ENCODE results near the gene USP54.

DNA sequence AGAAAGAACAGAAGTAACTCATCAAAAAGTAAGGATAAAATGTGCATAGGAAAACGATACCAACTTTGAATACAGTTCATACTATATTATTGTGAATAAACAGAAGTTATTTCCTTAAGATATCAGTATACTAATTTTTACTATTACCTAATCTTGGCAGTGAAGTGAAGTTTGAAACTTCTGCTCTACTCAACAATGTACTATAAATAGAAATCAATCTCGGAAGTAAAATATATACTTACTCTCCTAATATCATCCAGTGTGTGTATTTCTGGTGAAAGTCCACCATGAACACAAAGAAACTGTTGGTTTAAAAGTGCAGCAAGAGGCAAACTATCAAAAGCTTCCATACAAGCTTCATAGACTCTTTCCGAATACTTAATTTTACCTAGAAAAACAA is 119.9 kb downstream of the USP54 start:
- TF ChIP-seq, protein P1, sequence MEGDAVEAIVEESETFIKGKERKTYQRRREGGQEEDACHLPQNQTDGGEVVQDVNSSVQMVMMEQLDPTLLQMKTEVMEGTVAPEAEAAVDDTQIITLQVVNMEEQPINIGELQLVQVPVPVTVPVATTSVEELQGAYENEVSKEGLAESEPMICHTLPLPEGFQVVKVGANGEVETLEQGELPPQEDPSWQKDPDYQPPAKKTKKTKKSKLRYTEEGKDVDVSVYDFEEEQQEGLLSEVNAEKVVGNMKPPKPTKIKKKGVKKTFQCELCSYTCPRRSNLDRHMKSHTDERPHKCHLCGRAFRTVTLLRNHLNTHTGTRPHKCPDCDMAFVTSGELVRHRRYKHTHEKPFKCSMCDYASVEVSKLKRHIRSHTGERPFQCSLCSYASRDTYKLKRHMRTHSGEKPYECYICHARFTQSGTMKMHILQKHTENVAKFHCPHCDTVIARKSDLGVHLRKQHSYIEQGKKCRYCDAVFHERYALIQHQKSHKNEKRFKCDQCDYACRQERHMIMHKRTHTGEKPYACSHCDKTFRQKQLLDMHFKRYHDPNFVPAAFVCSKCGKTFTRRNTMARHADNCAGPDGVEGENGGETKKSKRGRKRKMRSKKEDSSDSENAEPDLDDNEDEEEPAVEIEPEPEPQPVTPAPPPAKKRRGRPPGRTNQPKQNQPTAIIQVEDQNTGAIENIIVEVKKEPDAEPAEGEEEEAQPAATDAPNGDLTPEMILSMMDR (IDR thresholded peaks at IDR 0.05; ENCODE audit: low read depth, low read length, missing input control), result no peak
- no peak for TF ChIP-seq SP1 (IDR thresholded peaks at IDR 0.05)
- TF ChIP-seq, protein P2, sequence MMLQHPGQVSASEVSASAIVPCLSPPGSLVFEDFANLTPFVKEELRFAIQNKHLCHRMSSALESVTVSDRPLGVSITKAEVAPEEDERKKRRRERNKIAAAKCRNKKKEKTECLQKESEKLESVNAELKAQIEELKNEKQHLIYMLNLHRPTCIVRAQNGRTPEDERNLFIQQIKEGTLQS (IDR thresholded peaks at IDR 0.05), result no peak
- no peak for TF ChIP-seq EGR1 (IDR thresholded peaks at IDR 0.05; ENCODE audit: low read depth in 2 of 2)
- no peak for TF ChIP-seq FOXA1 (IDR thresholded peaks at IDR 0.05)
- no peak for TF ChIP-seq TAF1 (conservative IDR thresholded peaks at IDR 0.05)
- TF ChIP-seq, protein P3, sequence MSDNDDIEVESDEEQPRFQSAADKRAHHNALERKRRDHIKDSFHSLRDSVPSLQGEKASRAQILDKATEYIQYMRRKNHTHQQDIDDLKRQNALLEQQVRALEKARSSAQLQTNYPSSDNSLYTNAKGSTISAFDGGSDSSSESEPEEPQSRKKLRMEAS (IDR thresholded peaks at IDR 0.05), result no peak
- TF ChIP-seq, protein P4, sequence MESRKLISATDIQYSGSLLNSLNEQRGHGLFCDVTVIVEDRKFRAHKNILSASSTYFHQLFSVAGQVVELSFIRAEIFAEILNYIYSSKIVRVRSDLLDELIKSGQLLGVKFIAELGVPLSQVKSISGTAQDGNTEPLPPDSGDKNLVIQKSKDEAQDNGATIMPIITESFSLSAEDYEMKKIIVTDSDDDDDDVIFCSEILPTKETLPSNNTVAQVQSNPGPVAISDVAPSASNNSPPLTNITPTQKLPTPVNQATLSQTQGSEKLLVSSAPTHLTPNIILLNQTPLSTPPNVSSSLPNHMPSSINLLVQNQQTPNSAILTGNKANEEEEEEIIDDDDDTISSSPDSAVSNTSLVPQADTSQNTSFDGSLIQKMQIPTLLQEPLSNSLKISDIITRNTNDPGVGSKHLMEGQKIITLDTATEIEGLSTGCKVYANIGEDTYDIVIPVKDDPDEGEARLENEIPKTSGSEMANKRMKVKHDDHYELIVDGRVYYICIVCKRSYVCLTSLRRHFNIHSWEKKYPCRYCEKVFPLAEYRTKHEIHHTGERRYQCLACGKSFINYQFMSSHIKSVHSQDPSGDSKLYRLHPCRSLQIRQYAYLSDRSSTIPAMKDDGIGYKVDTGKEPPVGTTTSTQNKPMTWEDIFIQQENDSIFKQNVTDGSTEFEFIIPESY (IDR thresholded peaks at IDR 0.05), result no peak
- TF ChIP-seq, protein P5, sequence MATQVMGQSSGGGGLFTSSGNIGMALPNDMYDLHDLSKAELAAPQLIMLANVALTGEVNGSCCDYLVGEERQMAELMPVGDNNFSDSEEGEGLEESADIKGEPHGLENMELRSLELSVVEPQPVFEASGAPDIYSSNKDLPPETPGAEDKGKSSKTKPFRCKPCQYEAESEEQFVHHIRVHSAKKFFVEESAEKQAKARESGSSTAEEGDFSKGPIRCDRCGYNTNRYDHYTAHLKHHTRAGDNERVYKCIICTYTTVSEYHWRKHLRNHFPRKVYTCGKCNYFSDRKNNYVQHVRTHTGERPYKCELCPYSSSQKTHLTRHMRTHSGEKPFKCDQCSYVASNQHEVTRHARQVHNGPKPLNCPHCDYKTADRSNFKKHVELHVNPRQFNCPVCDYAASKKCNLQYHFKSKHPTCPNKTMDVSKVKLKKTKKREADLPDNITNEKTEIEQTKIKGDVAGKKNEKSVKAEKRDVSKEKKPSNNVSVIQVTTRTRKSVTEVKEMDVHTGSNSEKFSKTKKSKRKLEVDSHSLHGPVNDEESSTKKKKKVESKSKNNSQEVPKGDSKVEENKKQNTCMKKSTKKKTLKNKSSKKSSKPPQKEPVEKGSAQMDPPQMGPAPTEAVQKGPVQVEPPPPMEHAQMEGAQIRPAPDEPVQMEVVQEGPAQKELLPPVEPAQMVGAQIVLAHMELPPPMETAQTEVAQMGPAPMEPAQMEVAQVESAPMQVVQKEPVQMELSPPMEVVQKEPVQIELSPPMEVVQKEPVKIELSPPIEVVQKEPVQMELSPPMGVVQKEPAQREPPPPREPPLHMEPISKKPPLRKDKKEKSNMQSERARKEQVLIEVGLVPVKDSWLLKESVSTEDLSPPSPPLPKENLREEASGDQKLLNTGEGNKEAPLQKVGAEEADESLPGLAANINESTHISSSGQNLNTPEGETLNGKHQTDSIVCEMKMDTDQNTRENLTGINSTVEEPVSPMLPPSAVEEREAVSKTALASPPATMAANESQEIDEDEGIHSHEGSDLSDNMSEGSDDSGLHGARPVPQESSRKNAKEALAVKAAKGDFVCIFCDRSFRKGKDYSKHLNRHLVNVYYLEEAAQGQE (IDR thresholded peaks at IDR 0.05), result no peak

Data from liver (tissue), 3 donors.